Prostate gland (tissue), 2 donors: ENCODE results near the gene PTPN1.

ENCODE experiments used
- CTCF ChIP-seq, 4 experiments: fragments of 200-600 bp in 2 of 4; fragments of 450-650 bp in 2 of 4; sonication (generic) in 2 of 4; IDR thresholded peaks; 1 replicate in 3 of 4; 2 replicates in 1 of 4; pipeline ENCODE4 v1.5.1; 2016 to 2019; ENCODE audit warnings: antibody characterized with exemption in 4 of 4, mild to moderate bottlenecking in 2 of 4, moderate library complexity in 2 of 4
- POLR2A ChIP-seq: fragments of 450-650 bp; IDR thresholded peaks from one replicate; pipeline ENCODE4 v1.6.1; 2016; ENCODE audit warnings: antibody characterized with exemption, mild to moderate bottlenecking
- POLR2AphosphoS5 ChIP-seq: sonication (generic); formaldehyde crosslinking; IDR thresholded peaks from one replicate; pipeline ENCODE4 v1.6.1; 2017; ENCODE audit warnings: antibody characterized with exemption

GRCh38 chr20:50543326-50543725 is 33.1 kb downstream of the PTPN1 start:
- TF ChIP-seq CTCF (IDR thresholded peaks at IDR 0.05) (no peak), POLR2A (no peak), POLR2AphosphoS5 (no peak)
